GM18909 (cell line): Measurements from ENCODE around the gene TRIO.

ENCODE experiments used
- ATAC-seq: cut with Tn5 transposase; IDR thresholded peaks from one replicate; pipeline ENCODE4 v1.9.1; 2021; ENCODE audit warnings: mild to moderate bottlenecking; ENCODE audit not compliant: unreplicated experiment, poor library complexity

The TRIO gene

DNA sequence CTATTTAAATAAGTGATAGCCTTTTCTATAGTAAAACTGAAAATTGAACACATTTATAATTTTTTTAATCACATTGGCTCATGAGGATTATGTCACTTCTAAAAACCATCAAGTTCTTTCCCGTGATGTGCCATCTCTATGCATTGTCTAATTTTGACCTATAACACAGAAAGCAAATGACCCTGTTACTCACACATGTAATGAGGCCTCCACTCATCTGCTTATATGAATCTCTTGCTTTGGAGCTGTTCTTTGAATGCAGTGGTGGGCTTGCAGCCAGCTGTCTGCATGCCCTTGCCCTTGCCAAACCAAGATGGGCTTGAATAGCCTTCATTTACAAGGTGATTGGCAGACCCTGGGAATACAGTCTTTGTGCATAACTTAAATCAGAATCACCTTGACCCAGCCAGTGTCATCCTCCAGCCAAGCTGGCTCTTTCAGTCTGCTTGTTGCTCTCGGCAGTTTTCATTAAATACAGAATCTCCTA, 163.2 kb downstream of the TRIO start:
- no peak for ATAC-seq

DNA sequence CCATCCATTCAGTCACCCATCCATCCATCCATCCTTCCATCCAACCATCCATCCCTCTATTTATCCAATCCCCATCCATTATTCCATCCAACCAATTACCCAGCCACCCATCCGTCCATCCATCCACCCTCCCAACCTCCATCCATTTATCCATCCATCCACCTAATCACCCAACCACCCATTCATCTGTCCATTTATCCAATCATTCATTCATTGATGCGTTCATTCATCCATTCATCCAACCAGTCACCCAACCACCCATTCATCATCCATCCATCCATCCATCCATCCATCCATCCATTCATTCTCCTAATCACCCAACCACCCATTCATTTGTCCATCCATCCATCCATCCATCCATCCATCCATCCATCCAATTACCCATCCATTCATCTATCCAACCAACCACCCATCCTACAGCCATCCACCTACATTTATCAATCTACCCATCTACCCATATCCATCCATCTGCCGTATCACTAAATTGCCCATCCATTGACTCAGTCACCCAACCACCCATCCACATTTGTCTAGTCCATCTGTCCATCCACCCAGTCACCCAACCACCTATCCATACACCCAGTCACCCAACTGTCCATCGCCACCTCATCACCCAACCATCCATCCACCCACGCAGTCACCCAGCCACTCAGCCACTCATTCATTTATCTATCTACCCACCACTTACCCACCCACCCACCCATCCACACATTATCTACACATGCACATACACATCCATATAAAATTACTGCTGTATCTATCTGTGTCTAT, 165.4 kb downstream of the TRIO start:
- no peak for ATAC-seq

DNA sequence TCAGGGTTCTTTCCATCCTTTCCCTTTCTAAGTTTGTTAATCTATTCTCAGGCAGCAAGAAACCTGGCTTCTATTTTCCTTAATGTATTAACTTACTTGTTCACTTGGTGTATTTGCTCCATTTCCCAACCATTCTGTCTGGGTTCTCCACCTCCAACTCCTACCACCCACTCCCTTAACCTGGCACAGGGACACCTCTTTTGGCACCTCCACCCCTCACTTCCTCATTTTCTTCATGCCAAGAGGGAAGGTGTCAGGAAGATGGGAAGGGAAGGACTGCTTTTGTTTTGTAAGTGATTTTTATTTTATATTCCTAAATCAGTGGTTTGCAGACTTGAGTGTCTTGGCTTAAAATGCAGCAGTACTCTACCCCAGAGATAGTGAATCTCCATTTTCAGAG, 166.1 kb downstream of the TRIO start:
- no peak for ATAC-seq

GRCh38 chr5:14309878-14310531, 166.9 kb downstream of the TRIO start:
- no peak for ATAC-seq

DNA sequence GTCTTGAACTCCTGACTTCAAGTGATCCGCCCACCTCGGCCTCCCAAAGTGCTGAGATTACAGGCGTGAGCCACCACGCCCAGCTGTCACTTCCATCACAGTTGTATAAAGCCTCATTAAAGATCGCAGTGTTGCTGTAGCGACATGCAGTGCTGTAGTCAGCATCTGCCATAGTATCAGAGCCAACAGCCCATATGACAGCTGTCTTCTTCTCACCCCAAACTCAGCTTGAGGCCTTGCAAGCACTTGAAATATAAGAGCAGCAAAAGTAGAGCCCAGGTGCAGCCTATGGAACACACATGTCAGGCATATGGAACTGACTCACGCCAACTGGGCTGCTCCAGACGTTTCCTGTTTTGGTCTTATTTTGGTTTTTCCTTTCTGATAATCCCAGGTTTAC, 167.8 kb downstream of the TRIO start:
- no peak for ATAC-seq

DNA sequence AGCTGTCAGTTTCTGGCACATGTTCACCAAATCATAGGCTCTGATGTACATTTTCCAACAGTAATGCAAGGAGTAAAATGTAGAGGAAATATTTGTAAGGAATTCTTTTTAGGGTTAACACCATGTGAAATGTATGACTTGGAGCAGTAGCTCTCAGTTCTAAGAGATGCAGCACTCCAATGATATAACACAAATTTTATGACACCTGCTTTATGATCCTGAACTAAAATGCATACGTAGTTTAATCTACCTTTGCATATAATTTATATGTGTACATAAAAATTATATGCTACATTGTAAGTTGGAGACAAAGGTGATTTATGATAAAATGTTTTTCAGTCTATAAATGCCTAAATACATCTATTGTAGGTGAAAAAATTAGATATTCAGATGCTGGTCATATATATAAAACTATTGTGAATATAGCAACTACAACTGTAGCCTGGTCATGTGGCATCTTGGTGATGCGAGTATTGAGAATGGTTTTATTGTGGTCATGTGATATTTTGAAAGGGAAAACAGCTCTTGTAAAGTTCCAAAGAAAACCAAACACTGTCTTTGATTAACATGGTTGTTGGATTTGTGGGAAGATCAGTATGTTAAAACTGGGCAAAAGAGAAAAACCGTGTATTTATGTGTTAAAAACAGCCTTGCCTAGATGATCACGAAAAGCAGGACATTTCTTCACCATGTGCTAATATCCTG, 171.0 kb downstream of the TRIO start:
- ATAC-seq: no peak

- no peak for ATAC-seq
These were observed 173.3 kb downstream of the TRIO start for GRCh38 chr5:14316471-14316870.

DNA sequence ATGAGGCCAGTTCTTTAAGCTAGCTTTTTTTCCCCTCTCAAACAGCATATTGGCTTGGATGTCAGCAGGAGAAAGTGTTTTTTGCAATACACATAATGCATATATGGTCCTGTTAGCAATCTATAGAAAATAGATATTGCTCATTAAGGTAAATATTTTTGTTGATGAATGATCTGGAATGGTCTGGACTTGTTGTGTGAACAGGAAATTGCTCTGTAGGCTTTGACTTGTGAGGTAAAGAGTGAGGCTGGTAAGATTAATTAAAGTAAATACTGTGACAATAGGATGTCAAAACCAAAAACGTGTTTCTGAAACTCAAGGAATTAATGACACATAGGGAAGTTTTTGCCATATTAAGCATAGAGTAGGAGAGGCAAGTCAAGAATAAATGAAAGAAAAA, 176.0 kb downstream of the TRIO start:
- no peak for ATAC-seq

- no peak for ATAC-seq
These were observed 178.8 kb downstream of the TRIO start for GRCh38 chr5:14321936-14322335.

DNA sequence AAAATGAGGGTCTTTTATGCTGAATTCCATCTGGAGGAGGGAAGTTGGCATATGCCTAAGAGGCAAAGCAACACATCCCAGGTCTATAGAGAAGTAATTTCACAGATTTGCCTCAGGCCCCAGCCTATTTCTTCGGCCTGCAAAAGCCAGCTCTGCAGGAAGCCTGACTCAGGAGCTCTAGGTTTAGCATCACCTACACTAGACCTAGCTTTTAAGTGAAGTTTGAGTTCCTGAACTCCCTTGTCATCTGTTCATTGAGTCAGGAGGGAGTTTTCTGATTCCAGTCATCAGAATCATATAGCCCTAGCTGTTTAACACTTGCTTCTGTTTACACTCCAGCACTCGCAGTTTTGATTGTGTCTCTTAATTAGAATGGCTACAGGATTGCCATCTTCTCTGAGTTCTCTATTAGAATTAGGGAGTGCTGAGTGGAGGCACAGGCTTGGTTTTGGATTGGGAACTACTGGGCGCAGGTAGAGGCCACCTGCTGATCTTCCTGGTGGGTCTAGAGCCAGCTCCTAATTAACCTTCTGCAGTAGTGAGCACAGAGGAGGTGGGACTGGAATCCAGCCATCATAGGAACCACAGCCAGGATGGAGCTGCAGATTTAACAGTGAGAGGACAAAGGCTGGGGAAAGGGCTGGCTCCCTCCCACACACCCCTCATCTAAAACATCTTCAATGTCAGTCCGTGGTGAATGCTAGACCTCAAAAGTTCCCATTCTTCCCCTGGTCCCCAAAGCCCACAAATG, 179.5 kb downstream of the TRIO start:
- ATAC-seq: no peak

GRCh38 chr5:14323466-14323865, 180.3 kb downstream of the TRIO start:
- ATAC-seq: no peak

- no peak for ATAC-seq
These were observed 182.2 kb downstream of the TRIO start for GRCh38 chr5:14325369-14325768.

DNA sequence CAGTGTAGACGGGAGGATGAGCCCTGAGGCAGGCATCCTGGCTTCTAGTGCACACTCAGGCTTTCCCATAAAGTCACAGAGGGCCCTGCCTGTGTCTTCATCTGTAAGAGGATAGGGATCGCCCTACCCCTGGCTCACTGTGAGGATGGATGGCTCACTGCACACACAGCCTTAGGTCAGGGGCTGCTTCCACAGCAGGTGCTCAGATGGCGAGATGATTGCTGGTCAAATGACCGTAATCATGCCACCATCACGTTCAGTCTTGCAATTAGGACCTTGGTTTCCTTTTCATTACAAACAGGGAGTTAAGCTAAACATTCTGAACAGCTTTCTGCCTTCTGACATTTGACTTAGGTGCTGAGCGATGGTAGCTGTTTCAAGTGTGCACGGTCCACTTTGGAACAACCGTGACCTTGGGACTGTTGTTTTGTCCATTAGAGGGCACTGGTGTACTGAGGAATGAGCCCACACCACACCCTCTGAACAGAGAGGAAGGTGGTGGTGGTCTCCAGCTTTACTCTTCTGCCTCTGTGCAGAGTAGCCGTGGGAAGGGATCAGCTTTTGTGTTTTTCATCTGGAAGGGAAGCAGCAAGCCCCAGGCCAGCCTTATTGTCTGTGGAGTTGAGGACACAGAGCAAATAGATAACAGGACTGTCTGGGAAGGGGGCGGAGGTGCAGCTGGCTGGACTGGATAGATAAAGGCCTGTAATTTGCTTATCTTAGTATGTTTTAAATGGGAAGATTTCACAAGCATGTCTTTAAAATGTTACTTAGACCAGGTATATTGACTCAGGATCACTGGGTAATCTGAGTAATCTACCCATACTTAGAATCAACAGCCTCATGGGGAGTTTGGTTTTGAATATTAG, 183.1 kb downstream of the TRIO start:
- no peak for ATAC-seq

GRCh38 chr5:14327624-14328023, 184.5 kb downstream of the TRIO start:
- no peak for ATAC-seq

GRCh38 chr5:14328144-14328543, 185.0 kb downstream of the TRIO start:
- no peak for ATAC-seq

DNA sequence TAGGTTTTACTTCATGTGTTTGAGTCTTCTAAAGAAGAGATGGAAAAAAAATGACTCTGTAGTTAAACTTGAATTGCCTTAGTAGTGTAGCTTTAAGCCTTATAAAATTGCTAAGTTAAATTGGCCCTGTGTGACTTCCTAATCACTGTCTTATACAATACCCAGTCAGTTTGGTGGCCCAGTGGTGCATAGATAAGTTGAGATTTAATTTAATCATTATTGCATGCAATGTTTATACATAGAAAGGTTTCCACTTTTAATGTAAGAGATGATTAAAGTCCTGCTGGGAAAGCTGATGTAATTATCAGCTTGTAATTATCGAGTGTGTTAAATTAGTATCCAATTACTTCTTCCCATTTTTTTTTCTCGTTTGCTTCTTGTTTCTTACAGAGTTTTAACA, 187.1 kb downstream of the TRIO start:
- no peak for ATAC-seq

DNA sequence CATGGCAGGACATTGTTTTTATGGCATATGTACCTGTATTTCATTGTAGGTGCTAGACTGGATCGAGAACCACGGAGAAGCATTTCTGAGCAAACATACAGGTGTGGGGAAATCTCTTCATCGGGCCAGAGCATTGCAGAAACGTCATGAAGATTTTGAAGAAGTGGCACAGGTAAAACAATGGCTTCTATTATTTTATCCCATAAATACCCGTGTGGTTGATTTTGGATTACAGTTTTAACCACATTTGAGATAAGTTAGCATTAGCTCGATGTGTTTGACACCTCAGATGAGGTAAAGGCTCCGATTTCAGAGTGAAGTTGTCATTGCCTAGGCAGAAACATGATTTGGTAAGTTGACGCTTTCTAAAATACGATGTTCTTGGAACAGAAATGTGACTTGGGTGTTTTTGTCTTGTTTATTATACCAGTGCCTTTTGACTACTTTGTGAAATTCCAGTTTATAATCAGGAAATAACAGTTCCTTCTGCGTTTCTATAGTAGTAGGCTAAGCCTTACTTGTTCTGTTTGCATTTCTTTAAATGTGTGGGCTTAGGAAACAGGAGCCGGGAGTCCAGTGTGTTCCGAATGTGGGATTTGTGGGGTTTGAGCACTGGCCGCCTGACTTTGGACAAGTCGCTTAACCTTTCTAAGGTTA, 187.7 kb downstream of the TRIO start:
- ATAC-seq: no peak

DNA sequence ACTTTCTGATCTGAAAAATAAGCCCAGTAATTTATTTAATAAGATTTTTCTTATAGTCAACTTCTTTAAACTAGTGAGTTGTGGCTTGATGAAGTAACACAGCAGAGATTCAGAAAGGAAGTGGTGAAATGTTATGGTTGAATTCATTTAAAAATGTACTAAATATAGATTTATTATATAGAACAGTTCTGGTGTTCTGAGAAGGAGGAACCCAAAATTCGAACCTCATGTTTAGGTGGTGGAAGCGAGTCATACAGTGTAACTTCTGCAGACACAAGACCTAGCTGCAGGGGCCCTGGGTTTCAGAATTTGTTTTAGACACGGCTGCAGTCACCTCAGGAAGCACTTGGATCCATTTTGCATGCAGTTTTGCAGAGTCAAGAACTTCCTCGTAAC, 188.2 kb downstream of the TRIO start:
- ATAC-seq: peak; percentile 65

GRCh38 chr5:14332038-14332631, 189.0 kb downstream of the TRIO start:
- ATAC-seq: no peak
